Mammary epithelial cell (primary cell): ENCODE measurements around the gene KMT5B.

Source experiments
- EZH2 ChIP-seq: IDR thresholded peaks from 2 replicates; pipeline ENCODE4 v1.6.1; 2012; ENCODE audit warnings: low read length, inconsistent platforms, borderline replicate concordance
- TF ChIP-seq, protein P1 (sequence below), 2 donors: IDR thresholded peaks in 1 of 2; conservative IDR thresholded peaks in 1 of 2; 2 replicates each; pipeline ENCODE4 v1.5.1; 2011 to 2012; ENCODE audit warnings: inconsistent platforms in 2 of 2, low read length in 2 of 2, mild to moderate bottlenecking in 2 of 2, control low read depth in 1 of 2, low read depth in 1 of 2; ENCODE audit not compliant: insufficient read depth in 1 of 2; ENCODE audit errors: extremely low read depth in 1 of 2

DNA sequence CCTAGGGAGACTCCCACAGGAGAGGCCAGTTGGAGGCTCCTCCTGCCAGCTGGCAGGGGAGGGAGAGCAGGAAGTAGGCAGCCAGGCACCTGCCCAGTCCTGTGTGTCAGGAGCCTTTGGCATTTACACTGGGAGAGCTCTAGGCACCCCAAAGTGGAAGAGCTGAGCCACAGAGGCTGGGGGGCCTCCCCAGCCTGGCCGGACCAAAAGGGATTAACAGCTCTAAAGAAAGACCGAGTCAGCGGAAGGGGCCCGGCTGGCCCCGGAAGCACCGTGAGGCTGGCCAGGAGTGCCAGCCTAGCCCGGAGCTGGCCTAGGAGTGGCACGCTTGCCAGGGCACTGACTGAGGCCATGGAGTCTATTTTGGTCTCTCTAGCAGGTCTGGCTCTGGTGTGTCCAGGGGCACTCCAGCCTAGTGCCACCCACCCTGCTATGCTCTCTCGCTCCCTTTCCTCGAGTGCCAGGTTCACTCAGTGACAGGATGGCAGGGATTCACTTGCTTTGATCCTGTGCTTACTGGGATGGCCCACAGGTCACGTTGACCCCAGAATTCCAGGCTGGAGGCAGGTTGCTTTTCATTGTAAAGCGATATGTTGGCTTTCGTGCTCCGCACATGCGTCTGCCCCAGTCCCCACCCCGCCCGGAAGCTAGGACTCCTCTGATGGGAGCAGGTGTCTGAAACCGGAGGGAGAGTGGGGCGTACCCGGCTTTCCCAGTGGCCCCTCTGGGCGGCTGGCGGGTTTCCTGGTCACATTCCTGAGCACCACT lies 3.3 kb upstream of the KMT5B start:
- TF ChIP-seq, protein P1, sequence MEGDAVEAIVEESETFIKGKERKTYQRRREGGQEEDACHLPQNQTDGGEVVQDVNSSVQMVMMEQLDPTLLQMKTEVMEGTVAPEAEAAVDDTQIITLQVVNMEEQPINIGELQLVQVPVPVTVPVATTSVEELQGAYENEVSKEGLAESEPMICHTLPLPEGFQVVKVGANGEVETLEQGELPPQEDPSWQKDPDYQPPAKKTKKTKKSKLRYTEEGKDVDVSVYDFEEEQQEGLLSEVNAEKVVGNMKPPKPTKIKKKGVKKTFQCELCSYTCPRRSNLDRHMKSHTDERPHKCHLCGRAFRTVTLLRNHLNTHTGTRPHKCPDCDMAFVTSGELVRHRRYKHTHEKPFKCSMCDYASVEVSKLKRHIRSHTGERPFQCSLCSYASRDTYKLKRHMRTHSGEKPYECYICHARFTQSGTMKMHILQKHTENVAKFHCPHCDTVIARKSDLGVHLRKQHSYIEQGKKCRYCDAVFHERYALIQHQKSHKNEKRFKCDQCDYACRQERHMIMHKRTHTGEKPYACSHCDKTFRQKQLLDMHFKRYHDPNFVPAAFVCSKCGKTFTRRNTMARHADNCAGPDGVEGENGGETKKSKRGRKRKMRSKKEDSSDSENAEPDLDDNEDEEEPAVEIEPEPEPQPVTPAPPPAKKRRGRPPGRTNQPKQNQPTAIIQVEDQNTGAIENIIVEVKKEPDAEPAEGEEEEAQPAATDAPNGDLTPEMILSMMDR (conservative IDR thresholded peaks at IDR 0.05 in 1 of 2, IDR thresholded peaks at IDR 0.05 in 1 of 2; ENCODE audit: extremely low read depth in 1 of 2, insufficient read depth in 1 of 2, low read depth in 1 of 2, low read length in 2 of 2): no peak
- no peak for TF ChIP-seq EZH2
